K562 (cell line): Measurements from ENCODE around the gene TENM3.

Source experiments
- E2F5 ChIP-seq: sonication (generic); formaldehyde crosslinking; IDR thresholded peaks from 2 replicates; pipeline ENCODE4 v1.8.0; 2022; ENCODE audit warnings: mild to moderate bottlenecking, missing genetic modification reagents
- MLX ChIP-seq, 2 experiments: fragments of 450-650 bp in 1 of 2; sonication (generic) in 1 of 2; formaldehyde crosslinking; conservative IDR thresholded peaks; 2 replicates each; pipeline versions ENCODE4 v1.4.0 to v1.8.1; 2020 to 2022; ENCODE audit warnings: mild to moderate bottlenecking in 1 of 2, missing genetic modification reagents in 1 of 2
- POLR2AphosphoS5 ChIP-seq: IDR thresholded peaks from 2 replicates; pipeline ENCODE4 v1.6.1; 2011; ENCODE audit warnings: mild to moderate bottlenecking, low read depth, low read length, moderate library complexity; ENCODE audit not compliant: control insufficient read depth, insufficient read depth
- REST ChIP-seq, 2 experiments: fragments of 450-650 bp; formaldehyde crosslinking in 1 of 2; IDR thresholded peaks; 2 replicates each; pipeline versions ENCODE4 v1.4.0 to v1.6.1; 2014 to 2020; ENCODE audit warnings: mild to moderate bottlenecking in 2 of 2, borderline replicate concordance in 1 of 2, low read depth in 1 of 2
- TRIM28 ChIP-seq: fragments of 450-650 bp; IDR thresholded peaks from 2 replicates; pipeline ENCODE4 v1.6.1; 2017
- ZNF232 ChIP-seq: sonication (generic); formaldehyde crosslinking; IDR thresholded peaks from 2 replicates; pipeline ENCODE4 v1.8.0; 2022; ENCODE audit warnings: mild to moderate bottlenecking, missing genetic modification reagents

GRCh38 chr4:182825003-182825402, 581.8 kb downstream of the TENM3 start:
- no peak for TF ChIP-seq MLX (CRISPR knock-in tag; conservative IDR thresholded peaks at IDR 0.05)
- TF ChIP-seq POLR2AphosphoS5: no peak
- TF ChIP-seq E2F5 (CRISPR knock-in tag): no peak
- no peak for TF ChIP-seq ZNF232 (CRISPR knock-in tag)
- TF ChIP-seq REST (IDR thresholded peaks at IDR 0.05; ENCODE audit: borderline replicate concordance): no peak
- no peak for TF ChIP-seq REST (CRISPR knock-in tag; IDR thresholded peaks at IDR 0.05; ENCODE audit: low read depth)
- TF ChIP-seq TRIM28: no peak
